K562 (cell line): ENCODE data around the gene MAP1S. TPM values are rescaled to one million over a fixed set of nuclear protein-coding genes. Genes with fewer than 3 reads are reported as not detected.

Experiments used
- ATAC-seq: fragments of 200-7000 bp; cut with Tn5 transposase; 3 replicates; pipeline ENCODE4 v1.9.1; 2020; ENCODE audit warnings: moderate library complexity
- BruUV-seq: library from RNA; stranded (reverse); fragments of 400-500 nt; replicated peaks from 2 replicates; lab custom pipeline; 2021; lab: Mats Ljungman, UMichigan
- CTCF ChIA-PET: fragments of 300-600 bp; formaldehyde crosslinking; extraction: SDS; loops from one replicate; lab custom pipeline; 2021; ENCODE audit warnings: low intra/inter-chr PET ratio; lab: Yijun Ruan, JAX
- POLR2A ChIA-PET: fragments of 300-600, 350-650 bp; sonication (Branson Sonifier 250); formaldehyde crosslinking; extraction: SDS; loops from one replicate; lab custom pipeline; 2021; ENCODE audit warnings: antibody characterized with exemption, inconsistent platforms; lab: Yijun Ruan, JAX
- DNase-seq, 4 experiments: peaks; one replicate each; pipeline versions ENCODE4 v3.0.0 to v3.0.0-alpha.2; 2011 to 2018; ENCODE audit warnings: low spot score in 3 of 4, mixed read lengths in 3 of 4; ENCODE audit errors: extremely low read depth in 1 of 4
- FAIRE-seq: peaks from 2 replicates; lab custom pipeline; 2011; peaks lifted over from hg19 to GRCh38; lab: Jason Lieb, UNC
- H2AFZ ChIP-seq: 2 replicates; pipeline ENCODE4 v1.6.0; 2011; ENCODE audit warnings: low read depth, low read length, control low read depth, inconsistent platforms
- H3K27ac ChIP-seq: fragments of 200-600 bp; 3 replicates; pipeline ENCODE4 v1.8.0; 2011; ENCODE audit warnings: low read depth, mild to moderate bottlenecking, control low read depth, inconsistent platforms, low read length, moderate library complexity, mixed read lengths; ENCODE audit errors: extremely low read depth
- H3K27me3 ChIP-seq, 2 experiments: fragments of 300-600 bp in 1 of 2; 2 replicates in 1 of 2; 3 replicates in 1 of 2; pipeline versions ENCODE4 v1.6.0 to v1.8.0; 2011; ENCODE audit warnings: inconsistent platforms in 2 of 2, low read length in 2 of 2, mild to moderate bottlenecking in 1 of 2, mixed read lengths in 1 of 2, moderate library complexity in 1 of 2; ENCODE audit not compliant: control insufficient read depth in 2 of 2, insufficient read depth in 2 of 2
- H3K36me3 ChIP-seq: fragments of 300-600 bp; 3 replicates; pipeline ENCODE4 v1.8.0; 2011; ENCODE audit warnings: mild to moderate bottlenecking, low read length, inconsistent platforms; ENCODE audit not compliant: control insufficient read depth, insufficient read depth
- H3K4me1 ChIP-seq, 2 experiments: fragments of 200-600 bp in 1 of 2; replicated peaks in 1 of 2; 2 replicates in 1 of 2; 3 replicates in 1 of 2; pipeline versions ENCODE4 v1.5.1 to v1.8.0; 2011; ENCODE audit warnings: inconsistent platforms in 2 of 2, low read length in 2 of 2, mild to moderate bottlenecking in 1 of 2, mixed read lengths in 1 of 2, moderate library complexity in 1 of 2; ENCODE audit not compliant: control insufficient read depth in 2 of 2, insufficient read depth in 2 of 2
- H3K4me2 ChIP-seq: 2 replicates; pipeline ENCODE4 v1.6.1; 2011; ENCODE audit warnings: low read length, control low read depth, inconsistent platforms, mixed read lengths; ENCODE audit not compliant: insufficient read depth
- H3K4me3 ChIP-seq: fragments of 200-600 bp; sonication (generic), shearing (Covaris generic); 2 replicates; pipeline ENCODE4 v1.5.1; 2016; ENCODE audit warnings: control low read depth, inconsistent platforms
- H3K79me2 ChIP-seq: fragments of 200-600 bp; 3 replicates; pipeline ENCODE4 v1.8.0; 2011; ENCODE audit warnings: low read length, inconsistent platforms; ENCODE audit not compliant: control insufficient read depth, insufficient read depth
- H3K9ac ChIP-seq, 2 experiments: 2 replicates each; pipeline versions ENCODE4 v1.6.0 to v1.6.1; 2011; ENCODE audit warnings: low read depth in 2 of 2, low read length in 2 of 2, control low read depth in 1 of 2, inconsistent platforms in 1 of 2, mild to moderate bottlenecking in 1 of 2, mixed read lengths in 1 of 2; ENCODE audit not compliant: insufficient read depth in 1 of 2
- H3K9me1 ChIP-seq: one replicate; pipeline ENCODE4 v1.6.0; 2011; ENCODE audit warnings: inconsistent platforms, mild to moderate bottlenecking, low read length, moderate library complexity; ENCODE audit not compliant: control insufficient read depth, insufficient read depth
- H3K9me3 ChIP-seq: replicated peaks from 2 replicates; pipeline ENCODE4 v1.5.1; 2011; ENCODE audit warnings: low read depth, low read length, inconsistent platforms; ENCODE audit not compliant: control insufficient read depth, insufficient read depth
- H4K20me1 ChIP-seq: replicated peaks from 2 replicates; pipeline ENCODE4 v1.6.1; 2011; ENCODE audit warnings: low read length, inconsistent platforms, mixed read lengths; ENCODE audit not compliant: control insufficient read depth, insufficient read depth
- BACH1 ChIP-seq: fragments of 200-800 bp; sonication (Bioruptor generic); IDR thresholded peaks from 2 replicates; pipeline ENCODE4 v1.6.1; 2016; ENCODE audit warnings: missing genetic modification characterization, missing compliant biosample characterization
- BCOR ChIP-seq: fragments of 450-650 bp; IDR thresholded peaks from 2 replicates; pipeline ENCODE4 v1.6.1; 2016
- CAMTA2 ChIP-seq: fragments of 250-450 bp; sonication (Bioruptor Pico); conservative IDR thresholded peaks from 2 replicates; pipeline ENCODE4 v1.5.1; 2022
- GTF2F1 ChIP-seq: IDR thresholded peaks from 2 replicates; pipeline ENCODE4 v1.6.1; 2011; ENCODE audit warnings: low read depth, low read length, improper control_type of control experiment
- HDAC2 ChIP-seq: fragments of 450-650 bp; IDR thresholded peaks from 2 replicates; pipeline ENCODE4 v1.6.1; 2016; ENCODE audit warnings: mild to moderate bottlenecking
- HEY1 ChIP-seq: fragments of 250-450 bp; sonication (Bioruptor Pico); IDR thresholded peaks from 2 replicates; pipeline ENCODE4 v1.5.0; 2020; ENCODE audit warnings: mild to moderate bottlenecking, moderate library complexity, borderline replicate concordance
- HNRNPK ChIP-seq: fragments of 200-400 bp; formaldehyde crosslinking; IDR thresholded peaks from one replicate; pipeline ENCODE4 v1.6.1; 2018; ENCODE audit warnings: mild to moderate bottlenecking, low read depth, low read length; ENCODE audit not compliant: poor library complexity, severe bottlenecking
- HNRNPLL ChIP-seq: fragments of 200-400 bp; formaldehyde crosslinking; IDR thresholded peaks from 2 replicates; pipeline ENCODE4 v1.6.1; 2017; ENCODE audit warnings: low read length, low read depth, mild to moderate bottlenecking; ENCODE audit not compliant: poor library complexity, severe bottlenecking
- MAFK ChIP-seq: IDR thresholded peaks from 2 replicates; pipeline ENCODE4 v1.6.1; 2011; ENCODE audit warnings: low read length, improper control_type of control experiment
- MEF2A ChIP-seq: IDR thresholded peaks from 2 replicates; pipeline ENCODE4 v1.6.1; 2011; ENCODE audit warnings: low read depth, mild to moderate bottlenecking, low read length, moderate library complexity; ENCODE audit not compliant: control insufficient read depth
- NCOA1 ChIP-seq: fragments of 450-650 bp; IDR thresholded peaks from 2 replicates; pipeline ENCODE4 v1.6.1; 2016; ENCODE audit warnings: low read depth
- NCOA6 ChIP-seq: fragments of 450-650 bp; IDR thresholded peaks from 2 replicates; pipeline ENCODE4 v1.6.1; 2017; ENCODE audit warnings: mild to moderate bottlenecking
- PHB ChIP-seq: fragments of 250-450 bp; sonication (Bioruptor Pico); IDR thresholded peaks from 2 replicates; pipeline ENCODE4 v1.5.0; 2021
- RAD51 ChIP-seq: fragments of 450-650 bp; IDR thresholded peaks from 2 replicates; pipeline ENCODE4 v1.7.1; 2016; ENCODE audit warnings: low read depth, mild to moderate bottlenecking, borderline replicate concordance
- RBM25 ChIP-seq: fragments of 200-400 bp; formaldehyde crosslinking; IDR thresholded peaks from 2 replicates; pipeline ENCODE4 v1.6.1; 2018; ENCODE audit warnings: low read length, low read depth, moderate library complexity; ENCODE audit not compliant: severe bottlenecking
- ZBTB17 ChIP-seq: fragments of 450-650 bp; formaldehyde crosslinking; IDR thresholded peaks from 2 replicates; pipeline ENCODE4 v1.4.0; 2020; ENCODE audit warnings: mild to moderate bottlenecking
- WGBS: fragments of 100-300 bp; shearing (Covaris generic); methylation state at CpG from one replicate; pipeline ENCODE4 v1.1.6; 2016; ENCODE audit warnings: low coverage, mixed read lengths; ENCODE audit not compliant: insufficient coverage; ENCODE audit errors: missing lambda C conversion rate; 5-methylcytosine and 5-hydroxymethylcytosine counted together
- in situ Hi-C: fragments of 300-500 bp; cut with MboI; formaldehyde crosslinking; loops from 4 replicates; pipeline ENCODE4 v1.15.0; 2018; ENCODE audit warnings: inconsistent platforms, mixed read lengths
- intact Hi-C: fragments of 100-400 bp; cut with micrococcal nuclease; formaldehyde crosslinking; loops from 2 replicates; pipeline ENCODE4 v1.14.2; 2022
- polyA plus RNA-seq, 8 experiments: library from polyadenylated mRNA; depleted of rRNA in 4 of 8; stranded (reverse) in 5 of 8; unstranded in 3 of 8; fragments of >200 nt; fragmentation: Nextera tagmentation in 2 of 8; fragmentation: Illumina TruSeq in 1 of 8; extraction: Ambion mirVana in 2 of 8; extraction: Trizol in 1 of 8; gene quantifications; 2 replicates each; pipeline versions ENCODE4 v1.2.1 to v1.2.3, GENCODE V29; 2011 to 2014; ENCODE audit warnings: inconsistent platforms in 1 of 8, missing spikeins in 1 of 8
- total RNA-seq, 7 experiments: library from RNA; depleted of rRNA in 6 of 7; stranded (reverse); fragments of >200 nt in 6 of 7; fragmentation: Illumina TruSeq in 2 of 7; extraction: Trizol in 2 of 7; gene quantifications; 2 replicates each; pipeline versions ENCODE4 v1.2.1 to v1.2.3, GENCODE V29; 2011 to 2021; ENCODE audit warnings: low replicate concordance in 1 of 7
- TF ChIP-seq, protein P1 (sequence below), 2 experiments: fragments of 450-650 bp in 1 of 2; sonication (generic) in 1 of 2; formaldehyde crosslinking in 1 of 2; IDR thresholded peaks in 1 of 2; conservative IDR thresholded peaks in 1 of 2; 2 replicates each; pipeline versions ENCODE4 v1.6.1 to v1.8.1; 2016 to 2023; ENCODE audit warnings: mild to moderate bottlenecking in 2 of 2, moderate library complexity in 2 of 2, inconsistent platforms in 1 of 2, missing genetic modification reagents in 1 of 2
- TF ChIP-seq, protein P2 (sequence below): fragments of 150-350 bp; conservative IDR thresholded peaks from 2 replicates; pipeline ENCODE4 v1.6.1; 2014; ENCODE audit warnings: low read length
- TF ChIP-seq, protein P3 (sequence below): fragments of 200-400 bp; formaldehyde crosslinking; IDR thresholded peaks from 2 replicates; pipeline ENCODE4 v1.6.1; 2017; ENCODE audit warnings: mild to moderate bottlenecking, low read depth, low read length, moderate library complexity

The MAP1S gene
- total and polyA plus RNA-seq, 9 of the 15 experiments (the other 6 are each of a cell fraction or from before 2014, with no cell fraction given), result 2.0 to 81.0 (median 9.5) TPM

DNA sequence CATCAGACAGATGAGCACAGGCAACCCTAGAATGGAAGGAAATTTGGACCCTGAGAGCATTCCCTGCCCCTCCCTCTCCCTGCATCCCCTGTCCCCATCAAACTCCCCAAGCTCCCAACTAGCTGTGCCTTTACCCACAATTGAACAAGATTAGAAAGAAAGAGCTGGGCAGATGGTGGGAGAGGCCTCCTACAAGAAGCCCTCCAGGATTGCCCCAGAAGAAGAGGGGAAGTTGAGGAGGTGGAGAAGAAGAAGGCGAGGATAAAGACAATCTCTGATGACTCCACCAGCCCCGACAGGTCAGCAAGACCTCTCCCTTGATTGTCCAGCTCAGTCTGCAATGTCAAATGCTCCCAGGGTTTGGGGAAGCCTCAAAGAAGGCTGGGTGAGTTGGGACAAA is 43.0 kb upstream of the MAP1S start:
- Histone ChIP-seq H3K4me3 (no peak overlapping the region), H3K4me1 (peaks cover 10 to 15% of the 10 kb centered on the region in 2 experiments; a peak in 4 of 5 replicates), H3K4me2 (no peak overlapping the region), H2AFZ (no peak overlapping the region), H3K9ac (no peak overlapping the region), H3K79me2 (no peaks in the 10 kb centered on the region), H3K9me1 (no peaks in the 10 kb centered on the region), H3K36me3 (no peaks in the 10 kb centered on the region), H4K20me1 (peaks cover 12% of the 10 kb centered on the region), H3K27me3 (no peaks in the 10 kb centered on the region; a peak in 2 of 5 replicates), H3K9me3 (no peaks in the 10 kb centered on the region), H3K27ac (no peak overlapping the region)
- ChIA-PET POLR2A (no interaction called here), CTCF (no interaction called here)
- intact Hi-C loops (loop anchor here (10.0 kb wide), 1 partner anchor 221 kb away; no protein-coding TSS in a partner anchor), in situ Hi-C loops (no loop called here)
- no peak for FAIRE-seq
- no peak for DNase-seq
- no peak for ATAC-seq
- 0% methylated on average over 2 of the region's 2 CpGs for WGBS
- no TSS peak for BruUV-seq
- TF ChIP-seq, protein P1, sequence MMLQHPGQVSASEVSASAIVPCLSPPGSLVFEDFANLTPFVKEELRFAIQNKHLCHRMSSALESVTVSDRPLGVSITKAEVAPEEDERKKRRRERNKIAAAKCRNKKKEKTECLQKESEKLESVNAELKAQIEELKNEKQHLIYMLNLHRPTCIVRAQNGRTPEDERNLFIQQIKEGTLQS (IDR thresholded peaks at IDR 0.05), result no peak
- TF ChIP-seq, protein P1 (CRISPR knock-in tag; conservative IDR thresholded peaks at IDR 0.05), result no peak
- TF ChIP-seq NCOA6, result no peak
- no peak for TF ChIP-seq HNRNPLL
- peak; percentile 30; the same call in 1 of the 2 replicates for TF ChIP-seq HDAC2
- TF ChIP-seq, protein P2, sequence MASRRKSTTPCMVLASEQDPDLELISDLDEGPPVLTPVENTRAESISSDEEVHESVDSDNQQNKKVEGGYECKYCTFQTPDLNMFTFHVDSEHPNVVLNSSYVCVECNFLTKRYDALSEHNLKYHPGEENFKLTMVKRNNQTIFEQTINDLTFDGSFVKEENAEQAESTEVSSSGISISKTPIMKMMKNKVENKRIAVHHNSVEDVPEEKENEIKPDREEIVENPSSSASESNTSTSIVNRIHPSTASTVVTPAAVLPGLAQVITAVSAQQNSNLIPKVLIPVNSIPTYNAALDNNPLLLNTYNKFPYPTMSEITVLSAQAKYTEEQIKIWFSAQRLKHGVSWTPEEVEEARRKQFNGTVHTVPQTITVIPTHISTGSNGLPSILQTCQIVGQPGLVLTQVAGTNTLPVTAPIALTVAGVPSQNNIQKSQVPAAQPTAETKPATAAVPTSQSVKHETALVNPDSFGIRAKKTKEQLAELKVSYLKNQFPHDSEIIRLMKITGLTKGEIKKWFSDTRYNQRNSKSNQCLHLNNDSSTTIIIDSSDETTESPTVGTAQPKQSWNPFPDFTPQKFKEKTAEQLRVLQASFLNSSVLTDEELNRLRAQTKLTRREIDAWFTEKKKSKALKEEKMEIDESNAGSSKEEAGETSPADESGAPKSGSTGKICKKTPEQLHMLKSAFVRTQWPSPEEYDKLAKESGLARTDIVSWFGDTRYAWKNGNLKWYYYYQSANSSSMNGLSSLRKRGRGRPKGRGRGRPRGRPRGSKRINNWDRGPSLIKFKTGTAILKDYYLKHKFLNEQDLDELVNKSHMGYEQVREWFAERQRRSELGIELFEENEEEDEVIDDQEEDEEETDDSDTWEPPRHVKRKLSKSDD, result no peak
- TF ChIP-seq CAMTA2 (CRISPR knock-in tag), result no peak
- no peak for TF ChIP-seq MEF2A
- no peak for TF ChIP-seq HEY1 (CRISPR knock-in tag)
- TF ChIP-seq ZBTB17 (CRISPR knock-in tag), result no peak
- TF ChIP-seq RAD51, result no peak
- TF ChIP-seq RBM25, result peak; percentile 69
- TF ChIP-seq PHB (CRISPR knock-in tag), result no peak
- TF ChIP-seq, protein P3, sequence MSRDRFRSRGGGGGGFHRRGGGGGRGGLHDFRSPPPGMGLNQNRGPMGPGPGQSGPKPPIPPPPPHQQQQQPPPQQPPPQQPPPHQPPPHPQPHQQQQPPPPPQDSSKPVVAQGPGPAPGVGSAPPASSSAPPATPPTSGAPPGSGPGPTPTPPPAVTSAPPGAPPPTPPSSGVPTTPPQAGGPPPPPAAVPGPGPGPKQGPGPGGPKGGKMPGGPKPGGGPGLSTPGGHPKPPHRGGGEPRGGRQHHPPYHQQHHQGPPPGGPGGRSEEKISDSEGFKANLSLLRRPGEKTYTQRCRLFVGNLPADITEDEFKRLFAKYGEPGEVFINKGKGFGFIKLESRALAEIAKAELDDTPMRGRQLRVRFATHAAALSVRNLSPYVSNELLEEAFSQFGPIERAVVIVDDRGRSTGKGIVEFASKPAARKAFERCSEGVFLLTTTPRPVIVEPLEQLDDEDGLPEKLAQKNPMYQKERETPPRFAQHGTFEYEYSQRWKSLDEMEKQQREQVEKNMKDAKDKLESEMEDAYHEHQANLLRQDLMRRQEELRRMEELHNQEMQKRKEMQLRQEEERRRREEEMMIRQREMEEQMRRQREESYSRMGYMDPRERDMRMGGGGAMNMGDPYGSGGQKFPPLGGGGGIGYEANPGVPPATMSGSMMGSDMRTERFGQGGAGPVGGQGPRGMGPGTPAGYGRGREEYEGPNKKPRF, result no peak
- no peak for TF ChIP-seq BACH1 (tag)
- no peak for TF ChIP-seq NCOA1
- no peak for TF ChIP-seq GTF2F1
- no peak for TF ChIP-seq HNRNPK
- peak; percentile 28; the same call in 1 of the 2 replicates for TF ChIP-seq BCOR
- TF ChIP-seq MAFK, result no peak
